ENCODE results near the gene CDK14.

The CDK14 gene

DNA sequence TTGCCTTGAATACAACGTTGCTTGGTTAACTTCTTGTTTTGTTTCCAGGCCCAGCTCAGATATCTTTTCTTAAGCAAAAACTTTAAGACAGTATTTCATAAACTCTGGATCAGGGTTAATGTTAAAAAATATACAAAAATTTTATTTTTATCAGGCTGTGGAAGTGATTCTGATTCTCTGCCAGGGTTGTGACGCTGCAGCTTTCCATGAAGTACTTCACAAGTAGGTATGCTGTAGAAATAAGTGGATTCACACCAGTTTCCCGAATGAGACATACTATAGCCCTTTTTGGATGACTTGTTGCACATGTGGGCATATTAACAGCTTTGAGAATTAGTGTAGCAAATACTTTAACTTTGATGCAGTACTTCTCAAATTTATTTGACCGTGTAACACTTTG is 70.1 kb downstream of the CDK14 start:
- H3K27me3 Mint-ChIP-seq (ENCODE audit: low read depth): no peaks in the 10 kb centered on the region
- H3K27ac Mint-ChIP-seq: no peak overlapping the region
- no peaks in the 10 kb centered on the region for H3K9me3 Mint-ChIP-seq
- no peaks in the 10 kb centered on the region for H3K36me3 Mint-ChIP-seq (ENCODE audit: low read depth)
- H3K4me1 Mint-ChIP-seq (ENCODE audit: low read depth): no peaks in the 10 kb centered on the region
- DNase-seq (ENCODE audit: low spot score): no peak
- no peak overlapping the region for H3K4me3 Mint-ChIP-seq

DNA sequence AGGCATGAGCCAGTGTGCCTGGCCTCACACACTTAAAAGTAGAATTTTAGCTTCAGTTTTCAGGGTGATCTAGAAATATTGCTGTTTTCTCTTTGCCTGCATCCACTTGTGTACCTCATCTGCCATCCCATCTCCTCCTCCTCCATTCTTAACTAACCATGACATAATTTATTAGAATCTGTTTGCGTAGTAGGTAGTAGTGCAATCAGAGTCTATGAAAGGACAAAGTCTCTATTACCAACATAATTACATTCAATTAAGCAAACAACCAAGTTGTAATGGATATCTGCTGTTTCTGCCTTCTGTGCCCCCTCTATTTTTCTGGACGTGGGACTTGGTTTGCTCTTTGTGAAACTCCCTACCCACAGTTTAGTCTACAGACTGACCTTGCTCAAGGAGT is 72.9 kb downstream of the CDK14 start:
- Mint-ChIP-seq H3K4me1 (ENCODE audit: low read depth) (no peaks in the 10 kb centered on the region), H3K36me3 (ENCODE audit: low read depth) (no peaks in the 10 kb centered on the region), H3K4me3 (no peak overlapping the region), H3K27me3 (ENCODE audit: low read depth) (no peaks in the 10 kb centered on the region), H3K27ac (no peak overlapping the region), H3K9me3 (no peaks in the 10 kb centered on the region)
- no peak for DNase-seq (ENCODE audit: low spot score)

DNA sequence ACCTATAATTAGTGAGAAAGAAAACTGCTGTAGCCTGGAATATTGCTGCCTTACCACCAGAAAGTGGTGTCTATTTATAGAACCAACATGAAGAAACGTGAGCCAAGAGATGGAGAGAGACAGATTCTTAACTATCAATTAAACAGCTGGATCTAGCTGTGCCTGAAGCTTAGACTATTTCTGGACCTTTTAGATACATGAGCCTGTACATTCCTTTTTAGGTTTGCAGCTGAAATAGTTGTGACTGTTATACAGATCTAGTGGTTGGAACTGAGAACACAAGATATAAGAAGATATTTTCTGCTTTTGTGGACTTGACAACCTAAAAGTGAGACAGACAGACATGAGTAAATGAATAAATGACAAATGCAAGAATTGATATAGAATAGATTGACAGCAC is 73.4 kb downstream of the CDK14 start:
- no peak for DNase-seq (ENCODE audit: low spot score)
- H3K4me3 Mint-ChIP-seq: no peak overlapping the region
- H3K27me3 Mint-ChIP-seq (ENCODE audit: low read depth): no peaks in the 10 kb centered on the region
- H3K27ac Mint-ChIP-seq: no peak overlapping the region
- H3K9me3 Mint-ChIP-seq: no peaks in the 10 kb centered on the region
- H3K4me1 Mint-ChIP-seq (ENCODE audit: low read depth): no peaks in the 10 kb centered on the region
- no peaks in the 10 kb centered on the region for H3K36me3 Mint-ChIP-seq (ENCODE audit: low read depth)

DNA sequence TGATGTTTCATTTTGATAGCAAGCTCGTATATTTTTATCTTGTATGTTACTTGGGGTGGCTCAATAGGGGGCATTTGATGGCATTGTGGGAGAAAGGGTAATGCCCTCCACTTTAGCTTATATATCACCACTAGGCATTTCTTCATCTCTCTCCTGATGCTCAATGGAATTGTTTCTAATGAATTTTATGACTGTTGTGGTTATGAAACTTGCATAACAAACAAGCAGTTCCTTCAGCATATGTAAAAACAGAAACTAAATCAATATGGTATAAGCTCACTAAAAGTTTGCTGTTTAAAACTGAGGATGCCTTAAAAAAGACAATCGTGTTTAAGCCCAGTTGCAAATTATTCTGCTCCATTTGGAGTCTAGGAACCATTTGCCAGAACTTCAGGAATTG is 75.5 kb downstream of the CDK14 start:
- Mint-ChIP-seq H3K4me3 (no peak overlapping the region), H3K27ac (no peak overlapping the region), H3K4me1 (ENCODE audit: low read depth) (no peaks in the 10 kb centered on the region), H3K9me3 (no peaks in the 10 kb centered on the region), H3K27me3 (ENCODE audit: low read depth) (no peaks in the 10 kb centered on the region), H3K36me3 (ENCODE audit: low read depth) (no peaks in the 10 kb centered on the region)
- no peak for DNase-seq (ENCODE audit: low spot score)

DNA sequence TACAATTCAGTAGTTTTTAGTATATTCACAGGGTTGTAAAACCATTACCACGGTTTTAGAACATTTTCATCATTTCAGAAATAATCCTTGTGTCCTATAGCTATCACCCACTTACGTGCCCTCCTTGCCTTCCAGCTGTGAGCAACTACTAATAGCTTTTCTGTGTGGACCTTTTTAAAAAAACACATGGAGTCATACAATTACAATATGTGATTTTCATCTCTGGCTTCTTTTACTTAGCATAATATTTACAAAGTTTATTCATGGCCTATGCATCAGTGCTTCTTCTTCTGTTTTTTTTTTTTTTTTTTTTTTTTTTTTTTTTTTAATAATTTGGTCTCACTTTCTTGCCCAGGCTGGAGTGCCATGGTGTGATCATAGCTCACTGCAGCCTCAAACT is 76.1 kb downstream of the CDK14 start:
- Mint-ChIP-seq H3K27ac (no peak overlapping the region), H3K36me3 (ENCODE audit: low read depth) (no peaks in the 10 kb centered on the region), H3K4me3 (no peak overlapping the region), H3K27me3 (ENCODE audit: low read depth) (no peaks in the 10 kb centered on the region), H3K4me1 (ENCODE audit: low read depth) (no peaks in the 10 kb centered on the region), H3K9me3 (no peaks in the 10 kb centered on the region)
- DNase-seq (ENCODE audit: low spot score): no peak

DNA sequence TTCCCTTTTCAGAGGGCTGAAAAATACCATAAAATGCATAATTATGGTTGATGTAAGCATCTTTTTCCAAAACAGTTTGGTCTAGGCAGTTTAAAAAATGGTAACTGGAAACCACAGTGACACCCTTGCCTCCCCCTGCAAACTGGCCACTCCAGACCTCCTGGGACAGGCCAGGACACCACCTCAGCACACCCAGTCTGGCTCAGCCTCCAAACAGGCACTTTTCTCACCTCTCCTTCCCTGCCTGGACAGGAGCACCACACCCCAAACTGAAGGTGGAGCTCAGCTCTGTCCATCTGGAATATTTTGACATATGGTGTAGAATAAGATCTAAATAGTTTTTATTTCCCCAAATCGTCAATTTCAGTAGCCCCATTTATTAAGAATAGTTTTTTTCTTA is 78.5 kb downstream of the CDK14 start:
- Mint-ChIP-seq H3K27me3 (ENCODE audit: low read depth) (no peaks in the 10 kb centered on the region), H3K9me3 (no peaks in the 10 kb centered on the region), H3K36me3 (ENCODE audit: low read depth) (no peaks in the 10 kb centered on the region), H3K4me3 (no peak overlapping the region), H3K4me1 (ENCODE audit: low read depth) (no peaks in the 10 kb centered on the region), H3K27ac (no peak overlapping the region)
- DNase-seq (ENCODE audit: low spot score): no peak

DNA sequence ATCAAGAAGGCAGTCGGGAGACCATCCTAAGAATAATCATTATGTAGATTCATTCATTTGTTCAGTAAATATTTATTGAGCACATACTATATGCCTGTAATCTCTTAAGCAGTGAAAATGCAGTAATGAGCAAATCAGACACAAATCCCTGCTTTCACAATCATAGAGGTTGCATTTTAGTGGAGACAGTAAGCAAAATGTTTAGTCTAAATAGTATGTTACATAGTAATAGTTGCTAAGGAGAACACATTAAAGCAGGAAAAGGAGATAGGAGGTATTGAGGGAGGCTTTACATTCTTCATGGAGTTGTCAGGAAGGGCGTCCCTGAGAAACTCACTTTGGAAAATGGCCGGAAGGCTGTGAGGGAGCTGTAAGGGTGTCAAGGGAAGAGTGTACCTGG is 79.9 kb downstream of the CDK14 start:
- no peaks in the 10 kb centered on the region for H3K27me3 Mint-ChIP-seq (ENCODE audit: low read depth)
- H3K27ac Mint-ChIP-seq: no peak overlapping the region
- H3K4me1 Mint-ChIP-seq (ENCODE audit: low read depth): no peaks in the 10 kb centered on the region
- H3K9me3 Mint-ChIP-seq: no peaks in the 10 kb centered on the region
- H3K36me3 Mint-ChIP-seq (ENCODE audit: low read depth): no peaks in the 10 kb centered on the region
- no peak overlapping the region for H3K4me3 Mint-ChIP-seq
- no peak for DNase-seq (ENCODE audit: low spot score)

DNA sequence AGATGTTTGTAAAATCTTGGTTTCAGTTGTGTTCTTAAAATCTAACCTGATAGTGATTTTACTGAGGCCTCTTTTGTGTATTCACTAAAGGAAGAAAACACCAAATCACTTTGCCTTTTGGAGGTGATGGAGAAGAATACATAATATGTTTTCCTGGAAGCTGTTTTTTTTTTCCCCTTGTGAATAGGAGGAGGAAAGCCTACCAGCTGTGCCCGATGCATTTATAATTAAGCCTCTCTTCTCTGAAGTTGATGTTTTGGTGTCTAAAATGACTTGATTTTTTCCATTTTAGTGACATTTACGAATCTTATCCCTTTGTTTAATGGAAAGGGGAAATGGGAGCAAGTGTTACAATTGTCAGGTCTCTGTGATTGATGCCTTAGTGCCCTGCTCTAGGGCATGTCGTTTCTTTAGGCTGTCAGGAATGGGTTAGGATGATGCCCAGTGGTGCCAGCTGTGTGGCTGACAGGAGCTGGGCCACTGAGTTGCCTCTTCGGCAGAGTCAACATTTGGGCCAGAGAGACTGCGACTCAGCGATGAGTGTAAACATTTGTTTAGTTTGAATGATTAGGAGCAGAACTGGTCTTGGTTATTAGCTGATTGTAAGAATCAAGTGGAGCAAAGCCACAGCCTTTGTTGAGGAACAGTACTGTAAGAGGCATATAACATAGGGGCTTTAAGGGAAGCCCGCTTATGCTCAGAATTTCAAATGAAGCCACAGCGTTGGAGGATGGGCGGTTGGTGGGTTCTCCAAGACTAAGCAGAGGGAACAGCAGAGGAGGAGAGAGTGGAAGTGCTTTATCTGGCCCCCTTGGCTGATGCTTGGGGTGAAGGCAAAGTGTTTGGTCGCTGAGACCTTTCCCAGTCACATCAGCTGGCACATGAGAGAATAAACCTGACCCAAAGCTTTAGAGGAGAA is 81.6 kb downstream of the CDK14 start:
- no peak overlapping the region for H3K27ac Mint-ChIP-seq
- H3K4me1 Mint-ChIP-seq (ENCODE audit: low read depth): no peaks in the 10 kb centered on the region
- no peak overlapping the region for H3K4me3 Mint-ChIP-seq
- H3K27me3 Mint-ChIP-seq (ENCODE audit: low read depth): no peaks in the 10 kb centered on the region
- no peaks in the 10 kb centered on the region for H3K36me3 Mint-ChIP-seq (ENCODE audit: low read depth)
- DNase-seq (ENCODE audit: low spot score): no peak
- H3K9me3 Mint-ChIP-seq: no peaks in the 10 kb centered on the region

DNA sequence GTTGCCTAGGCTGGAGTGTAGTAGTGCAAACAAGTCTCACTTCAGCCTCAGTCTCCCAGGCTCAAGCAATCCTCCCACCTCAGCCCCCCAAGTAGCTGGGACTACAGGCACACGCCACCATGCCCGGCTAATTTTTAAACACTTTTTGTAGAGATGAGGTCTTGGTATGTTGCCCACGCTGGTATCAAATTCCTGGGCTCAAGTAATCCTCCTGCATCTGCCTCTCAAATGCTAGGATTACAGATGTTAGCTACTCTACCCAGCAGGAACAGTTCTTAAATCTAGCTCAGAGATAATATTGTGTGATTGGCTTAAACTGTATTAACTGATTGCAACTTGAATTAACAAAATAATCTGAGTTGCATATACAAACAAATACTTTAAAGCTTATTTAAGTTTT is 82.9 kb downstream of the CDK14 start:
- Mint-ChIP-seq H3K27ac (no peak overlapping the region), H3K9me3 (no peaks in the 10 kb centered on the region), H3K27me3 (ENCODE audit: low read depth) (no peaks in the 10 kb centered on the region)

DNA sequence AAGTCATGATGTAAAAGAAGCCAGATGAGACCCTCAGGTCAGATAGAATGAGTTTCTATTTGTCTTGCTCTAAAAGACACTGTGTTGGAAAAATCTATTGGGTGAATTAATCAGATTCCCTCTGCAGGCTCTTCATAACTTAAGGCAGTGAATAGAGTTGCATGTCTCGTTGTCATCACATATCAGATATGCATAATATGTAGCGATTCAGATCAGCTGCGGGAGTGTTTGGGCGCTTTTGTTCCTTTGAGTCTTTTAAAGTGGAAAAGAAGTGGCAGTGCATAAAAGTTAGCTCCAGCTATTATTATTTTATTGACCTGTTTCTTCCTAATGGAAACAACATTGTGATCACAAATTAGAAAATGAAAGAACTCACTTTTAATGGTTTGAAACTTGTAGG is 84.4 kb downstream of the CDK14 start:
- Mint-ChIP-seq H3K4me1 (ENCODE audit: low read depth) (no peaks in the 10 kb centered on the region), H3K4me3 (no peak overlapping the region), H3K36me3 (ENCODE audit: low read depth) (no peaks in the 10 kb centered on the region), H3K27me3 (ENCODE audit: low read depth) (no peaks in the 10 kb centered on the region), H3K27ac (no peak overlapping the region), H3K9me3 (no peaks in the 10 kb centered on the region)
- DNase-seq (ENCODE audit: low spot score): no peak

More for the DNA sequence above, 82.9 kb downstream of the CDK14 start:
- H3K4me3 Mint-ChIP-seq: no peak overlapping the region
- H3K4me1 Mint-ChIP-seq (ENCODE audit: low read depth): no peaks in the 10 kb centered on the region
- no peaks in the 10 kb centered on the region for H3K36me3 Mint-ChIP-seq (ENCODE audit: low read depth)
- DNase-seq (ENCODE audit: low spot score): no peak

DNA sequence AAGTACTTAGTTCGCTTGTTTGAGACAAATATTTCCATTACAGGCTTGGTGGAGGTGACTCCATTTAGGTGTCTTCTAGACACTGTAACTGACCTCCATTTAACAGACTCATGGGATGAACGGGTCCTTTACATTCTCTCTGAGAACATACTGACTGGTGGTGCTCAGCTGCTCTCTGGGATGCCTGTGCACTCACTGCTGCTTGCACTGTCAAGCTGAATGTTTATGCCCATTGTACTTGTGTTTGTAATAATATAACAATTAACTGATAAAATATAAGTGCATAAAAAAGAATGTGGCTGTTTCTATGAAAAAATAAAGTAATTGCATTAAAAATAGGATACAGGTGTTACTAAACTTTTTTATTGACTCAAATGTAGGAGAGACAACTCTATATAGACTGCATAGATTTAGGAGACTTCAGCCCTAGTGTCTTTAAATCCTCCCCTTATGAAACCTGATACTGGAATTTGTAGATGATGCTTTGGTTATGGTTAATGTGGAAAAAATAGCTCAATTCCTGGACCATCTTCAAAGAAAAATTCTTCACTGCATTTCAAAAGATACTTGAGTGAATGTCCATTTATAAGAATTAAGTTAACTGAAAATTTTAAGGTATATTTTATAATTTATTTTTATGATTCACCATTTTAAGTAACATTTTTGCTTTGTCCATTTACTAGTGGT is 85.4 kb downstream of the CDK14 start:
- H3K4me1 Mint-ChIP-seq (ENCODE audit: low read depth): no peaks in the 10 kb centered on the region
- H3K36me3 Mint-ChIP-seq (ENCODE audit: low read depth): no peaks in the 10 kb centered on the region
- no peak overlapping the region for H3K4me3 Mint-ChIP-seq
- no peaks in the 10 kb centered on the region for H3K27me3 Mint-ChIP-seq (ENCODE audit: low read depth)
- H3K27ac Mint-ChIP-seq: no peak overlapping the region
- no peaks in the 10 kb centered on the region for H3K9me3 Mint-ChIP-seq
- DNase-seq (ENCODE audit: low spot score): no peak

DNA sequence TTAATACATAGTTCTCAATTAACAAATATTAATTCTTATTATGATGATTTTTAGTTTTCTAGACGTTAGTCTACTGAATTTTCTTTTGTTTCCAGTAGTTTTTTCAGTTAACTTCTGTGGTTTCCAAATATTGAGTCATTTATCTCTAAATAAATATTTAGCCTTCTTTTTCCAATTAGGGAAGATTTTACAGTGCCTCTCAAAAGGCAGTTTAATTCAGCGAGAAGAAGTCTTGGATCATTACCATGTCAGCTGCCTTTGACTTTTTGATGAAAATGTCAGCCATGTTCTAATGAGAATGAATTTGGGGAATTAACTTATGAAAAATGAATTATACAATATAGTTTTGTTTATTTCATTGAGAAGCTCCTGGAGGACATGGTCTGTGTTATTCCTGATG is 90.0 kb downstream of the CDK14 start:
- Mint-ChIP-seq H3K9me3 (no peaks in the 10 kb centered on the region), H3K36me3 (ENCODE audit: low read depth) (no peaks in the 10 kb centered on the region), H3K27me3 (ENCODE audit: low read depth) (peaks cover 3% of the 10 kb centered on the region), H3K27ac (no peak overlapping the region), H3K4me1 (ENCODE audit: low read depth) (no peaks in the 10 kb centered on the region), H3K4me3 (no peak overlapping the region)
- no peak for DNase-seq (ENCODE audit: low spot score)

DNA sequence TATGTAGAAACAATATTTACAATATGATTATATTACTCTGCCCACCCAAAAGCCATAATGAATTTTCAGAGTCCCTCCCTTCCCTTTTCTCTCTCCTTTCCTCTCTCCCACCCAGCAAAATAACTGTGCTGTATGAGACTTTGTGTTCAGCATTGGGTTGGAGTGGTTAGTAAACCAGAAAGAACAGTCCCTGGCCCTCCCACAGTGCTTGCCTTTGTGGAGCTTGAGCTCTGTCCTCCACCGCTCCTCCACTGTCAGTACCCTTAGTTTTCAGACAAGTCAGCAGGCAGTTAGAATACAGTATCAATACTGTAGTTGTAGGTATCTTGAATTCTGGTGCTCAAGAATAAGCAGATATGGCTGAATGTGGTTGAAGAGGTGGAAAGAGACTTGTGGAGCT is 92.7 kb downstream of the CDK14 start:
- Mint-ChIP-seq H3K9me3 (no peaks in the 10 kb centered on the region), H3K36me3 (ENCODE audit: low read depth) (no peaks in the 10 kb centered on the region), H3K27me3 (ENCODE audit: low read depth) (peaks cover 3% of the 10 kb centered on the region), H3K27ac (no peak overlapping the region), H3K4me3 (no peak overlapping the region), H3K4me1 (ENCODE audit: low read depth) (no peaks in the 10 kb centered on the region)
- no peak for DNase-seq (ENCODE audit: low spot score)

DNA sequence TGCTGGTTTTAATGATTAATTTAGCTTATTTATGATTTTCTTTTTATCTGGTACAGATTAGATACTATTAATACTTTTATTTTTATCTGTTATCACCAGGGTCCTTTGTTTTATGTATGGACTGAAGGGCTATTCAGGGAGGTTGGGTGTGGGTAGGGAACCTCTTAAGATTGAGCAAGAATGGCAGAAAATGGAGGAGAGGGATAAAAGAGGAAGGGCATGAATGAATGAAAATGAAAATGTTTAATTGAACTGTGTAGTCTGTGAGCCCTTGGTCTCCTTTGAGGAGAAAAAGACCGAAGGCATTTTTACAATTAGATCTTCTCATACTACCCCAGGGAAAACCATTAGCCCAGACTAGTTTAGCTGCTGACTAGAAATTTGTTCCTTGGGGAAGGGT is 93.1 kb downstream of the CDK14 start:
- DNase-seq (ENCODE audit: low spot score): no peak
- H3K4me1 Mint-ChIP-seq (ENCODE audit: low read depth): no peaks in the 10 kb centered on the region
- H3K9me3 Mint-ChIP-seq: no peaks in the 10 kb centered on the region
- H3K27ac Mint-ChIP-seq: no peak overlapping the region
- H3K36me3 Mint-ChIP-seq (ENCODE audit: low read depth): no peaks in the 10 kb centered on the region
- H3K27me3 Mint-ChIP-seq (ENCODE audit: low read depth): peaks cover 3% of the 10 kb centered on the region
- H3K4me3 Mint-ChIP-seq: no peak overlapping the region
